ENCODE measurements around the gene EHD4.

The EHD4 gene

DNA sequence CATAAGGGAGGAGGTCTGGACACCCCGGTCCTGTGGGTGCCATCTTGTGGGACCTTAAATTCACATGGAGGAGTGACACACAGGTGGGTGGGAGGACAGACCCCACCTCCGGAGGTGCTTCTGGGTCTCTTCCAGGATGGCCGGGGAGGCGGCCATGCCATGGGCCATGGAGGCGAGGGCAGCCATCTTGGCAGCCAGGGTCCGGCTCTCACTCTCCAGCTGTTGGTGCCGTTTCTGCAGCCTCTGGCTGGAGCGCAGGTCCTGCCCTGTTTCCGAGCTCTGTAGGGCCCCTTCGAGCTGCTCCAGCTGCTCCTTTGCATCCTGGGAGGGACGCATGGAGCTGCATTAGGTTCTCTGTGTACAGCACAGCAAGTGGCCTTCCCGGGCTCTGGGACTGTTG lies 97.6 kb downstream of the EHD4 start:
- no peak for DNase-seq

DNA sequence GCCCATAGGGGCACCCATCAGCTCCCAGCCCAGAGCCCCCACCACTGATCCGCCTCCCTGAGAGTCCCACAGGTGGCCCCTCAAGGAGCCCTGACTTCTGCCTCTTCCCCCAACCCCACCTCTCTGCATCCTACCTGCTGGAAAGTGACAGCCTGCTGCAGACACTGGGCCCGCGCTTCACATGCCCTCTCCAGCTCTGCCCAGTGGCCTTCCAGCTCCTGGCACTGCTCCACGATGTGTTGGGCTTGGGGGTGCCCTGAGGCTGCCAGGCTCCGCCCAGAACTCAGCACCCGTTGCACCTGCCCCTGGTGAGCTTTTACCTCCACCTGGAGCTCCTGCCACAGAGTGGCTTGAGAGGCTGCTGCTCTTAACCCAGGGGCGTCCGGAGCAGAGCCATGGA lies 98.6 kb downstream of the EHD4 start:
- DNase-seq, result no peak

DNA sequence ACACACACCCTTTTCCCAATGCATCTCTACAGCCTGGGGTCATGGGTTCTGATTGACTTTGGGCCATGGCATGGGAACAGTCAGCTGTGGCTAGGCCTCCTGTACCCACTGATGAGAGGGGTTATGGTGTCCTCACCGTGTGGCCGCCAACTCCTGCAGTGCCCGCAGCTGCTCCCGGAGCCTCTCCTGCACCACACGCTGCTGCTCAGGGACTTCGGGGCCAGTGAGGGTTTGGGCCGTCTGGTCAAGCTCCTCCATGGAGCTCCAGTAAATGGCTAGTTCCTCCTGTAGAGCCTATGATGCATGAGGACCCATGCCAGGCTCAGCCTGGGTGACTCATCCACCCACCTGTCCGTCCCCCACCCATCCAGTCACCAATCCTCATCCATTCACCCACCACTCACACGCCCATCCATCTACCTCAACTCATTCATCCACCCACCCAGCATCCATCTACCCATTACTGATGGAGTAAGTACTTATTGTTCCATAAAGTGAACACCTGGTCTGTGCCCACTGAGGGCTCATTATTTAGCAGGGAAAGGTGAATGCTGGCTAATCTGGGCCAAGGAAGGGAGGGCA lies 100.1 kb downstream of the EHD4 start:
- DNase-seq, result no peak

DNA sequence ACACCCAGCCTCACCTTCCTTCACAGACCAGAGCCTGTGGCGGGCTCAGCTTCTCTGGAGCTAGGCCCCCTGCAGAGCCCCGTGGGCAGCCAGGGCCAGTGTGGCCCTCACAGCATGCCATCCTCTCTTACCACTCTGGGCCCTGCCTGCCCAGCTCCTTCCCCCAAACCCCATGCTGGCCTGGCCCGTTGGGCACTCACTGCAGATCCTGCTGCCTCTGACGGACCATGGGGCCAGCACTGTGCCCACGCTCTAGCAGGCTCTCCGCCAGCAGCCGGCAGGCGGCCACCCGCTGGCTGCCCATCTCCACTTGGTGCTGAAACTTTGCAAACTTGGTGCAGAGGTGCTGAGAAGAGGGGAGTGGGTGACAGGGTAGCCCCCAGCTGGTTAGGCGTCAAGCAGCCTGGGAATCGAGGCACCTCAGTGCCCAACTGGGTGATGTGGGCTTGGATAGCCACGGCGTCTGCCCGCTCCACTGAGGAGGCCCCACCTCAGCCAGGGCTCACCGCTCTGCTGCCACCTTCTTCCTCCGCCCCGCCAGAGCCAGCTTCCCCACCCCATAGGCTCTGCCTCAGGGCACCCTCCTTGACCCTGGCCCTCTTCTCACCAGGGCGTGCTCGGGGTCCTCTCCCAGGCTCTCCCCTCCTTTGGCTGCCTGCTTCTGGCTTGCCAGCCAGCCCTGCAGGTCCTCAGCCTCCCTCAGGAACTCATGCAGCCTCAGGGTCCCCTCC lies 101.0 kb downstream of the EHD4 start:
- DNase-seq, result no peak

DNA sequence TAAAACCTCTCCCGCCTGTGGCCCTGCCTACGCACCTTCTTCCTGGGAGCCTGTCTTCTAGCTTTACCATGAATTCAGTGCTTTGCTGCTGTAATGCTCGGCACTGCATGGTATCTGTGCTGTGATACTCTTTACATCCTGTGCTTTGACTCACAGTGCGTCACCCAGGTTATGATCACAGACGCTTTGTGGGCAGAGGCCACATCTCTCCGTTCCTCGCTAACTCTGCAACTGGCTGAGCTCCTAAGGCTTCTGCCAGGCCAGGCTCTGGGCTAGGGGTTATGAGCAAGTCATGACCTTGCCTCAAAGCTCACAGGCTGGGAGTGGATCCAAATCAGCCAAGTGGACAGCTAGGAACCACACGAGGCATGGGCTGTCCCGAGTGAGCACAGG lies 101.7 kb downstream of the EHD4 start:
- DNase-seq, result no peak

DNA sequence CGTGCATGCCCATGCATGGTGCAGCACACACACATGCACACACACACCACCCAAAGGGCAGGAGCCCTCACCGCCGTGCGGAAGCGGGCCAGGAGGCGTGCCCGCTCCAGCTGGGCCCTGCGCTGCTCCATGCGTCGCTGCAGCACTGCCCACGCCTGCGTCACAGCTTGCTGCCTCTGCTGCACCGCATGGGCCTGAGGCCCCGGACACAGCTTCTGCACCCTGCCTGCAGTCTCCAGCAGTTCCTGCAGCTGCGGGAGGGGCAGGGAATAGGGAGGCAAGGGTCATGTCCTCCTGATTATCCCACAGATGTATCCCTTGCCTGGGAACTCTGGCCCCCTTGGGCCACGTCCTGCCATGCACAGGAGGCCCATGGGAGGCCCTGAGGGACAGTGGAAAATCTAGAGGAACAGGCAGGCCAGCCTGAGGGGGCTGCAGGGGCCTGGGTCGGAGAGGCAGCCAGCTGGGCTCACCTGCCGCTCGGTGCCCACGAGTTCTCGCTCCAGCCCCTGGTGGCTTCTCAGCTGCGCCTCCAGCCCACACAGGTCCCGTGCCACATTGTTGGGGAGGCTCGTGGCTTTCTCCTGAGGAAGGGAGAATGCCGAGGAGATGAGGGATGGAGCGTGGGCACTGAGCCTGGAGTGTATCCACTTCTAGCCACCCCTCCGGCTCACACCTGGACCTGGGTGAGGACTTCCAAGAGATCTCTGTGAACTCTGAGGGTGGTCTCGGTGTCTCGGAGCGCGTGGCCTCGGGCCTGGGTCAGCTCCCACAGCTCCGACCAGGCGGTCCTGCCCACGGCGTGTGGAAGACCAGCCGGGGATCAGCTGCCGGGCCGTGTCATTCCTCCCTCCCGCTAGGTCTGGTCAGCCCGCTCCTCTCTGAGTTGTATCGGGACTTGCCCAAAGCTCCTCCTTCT lies 102.3 kb downstream of the EHD4 start:
- no peak for DNase-seq

DNA sequence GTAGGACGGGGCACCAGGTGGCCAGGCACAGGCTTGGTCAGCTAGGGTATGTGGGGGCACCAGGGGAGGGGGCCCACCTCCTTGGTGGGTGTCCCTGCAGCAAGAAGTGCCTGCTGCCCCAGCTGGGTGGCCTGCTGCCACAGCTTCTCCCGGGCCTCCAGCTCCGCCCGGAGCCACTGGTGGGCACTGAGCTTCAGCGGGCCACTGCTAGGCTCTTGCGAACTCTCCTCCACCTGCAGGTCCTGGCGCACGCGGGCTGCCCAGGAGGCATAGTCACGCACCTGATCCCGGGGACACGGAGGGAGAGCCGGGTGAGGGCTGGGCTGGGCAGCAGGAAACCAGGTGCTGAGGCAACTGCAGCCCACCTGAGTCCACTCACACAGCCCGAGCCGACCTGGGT lies 104.0 kb downstream of the EHD4 start:
- DNase-seq, result no peak

DNA sequence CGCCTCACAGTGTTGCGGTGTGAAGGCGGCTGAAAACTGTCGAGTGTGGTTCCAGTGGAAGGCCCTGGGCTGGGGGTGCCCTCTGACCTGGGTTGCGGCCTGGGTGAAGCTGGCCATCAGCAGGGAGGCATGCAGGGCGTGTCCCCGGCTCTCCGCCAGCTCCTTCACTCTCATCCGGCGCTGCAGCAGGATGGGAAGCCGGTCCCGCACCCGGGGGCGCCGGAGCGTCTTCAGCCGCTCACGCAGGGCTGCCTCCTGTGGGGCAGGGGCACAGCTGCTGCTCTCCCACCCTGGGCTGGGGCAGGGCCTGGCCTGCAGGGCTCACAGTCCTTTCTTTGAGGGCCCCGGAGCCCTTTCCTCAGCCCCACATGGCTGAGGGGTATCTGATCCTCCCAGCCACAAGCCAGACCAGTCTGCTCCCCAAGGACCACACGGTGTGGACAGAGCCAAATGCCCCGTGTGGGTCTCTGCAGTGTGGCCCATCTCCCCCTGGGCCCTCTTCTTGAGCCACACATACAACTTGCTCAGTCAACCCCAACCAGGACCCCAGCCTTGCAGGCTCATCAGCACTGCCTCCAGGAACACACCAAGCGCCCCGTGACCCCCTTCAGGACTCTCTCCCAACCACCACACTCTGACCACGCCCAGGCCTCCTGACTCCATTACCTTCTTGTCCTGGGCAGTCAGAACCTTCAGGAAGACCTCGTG lies 105.3 kb downstream of the EHD4 start:
- no peak for DNase-seq

DNA sequence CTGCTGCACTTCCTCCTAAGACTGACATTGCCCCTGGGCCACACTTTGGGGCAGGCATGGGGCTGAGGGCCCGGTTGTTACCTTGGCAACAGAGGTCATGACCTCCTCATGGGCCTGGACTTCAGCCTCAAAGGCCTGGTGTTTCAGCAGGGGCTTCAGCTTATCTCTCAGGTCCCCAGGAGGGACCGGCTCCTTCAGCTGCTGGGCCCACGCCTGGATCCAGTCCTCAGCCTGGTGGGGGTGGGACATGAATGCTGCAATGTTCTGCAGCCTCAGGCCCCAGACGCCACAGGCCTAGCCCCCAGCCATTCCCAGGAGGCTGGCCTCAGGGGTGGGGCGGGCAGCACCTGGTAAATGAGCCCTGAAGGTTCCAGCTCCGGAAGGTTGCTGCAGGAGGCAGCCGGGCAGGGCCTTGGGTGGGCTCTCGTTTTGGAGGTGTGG lies 106.1 kb downstream of the EHD4 start:
- DNase-seq, result no peak

DNA sequence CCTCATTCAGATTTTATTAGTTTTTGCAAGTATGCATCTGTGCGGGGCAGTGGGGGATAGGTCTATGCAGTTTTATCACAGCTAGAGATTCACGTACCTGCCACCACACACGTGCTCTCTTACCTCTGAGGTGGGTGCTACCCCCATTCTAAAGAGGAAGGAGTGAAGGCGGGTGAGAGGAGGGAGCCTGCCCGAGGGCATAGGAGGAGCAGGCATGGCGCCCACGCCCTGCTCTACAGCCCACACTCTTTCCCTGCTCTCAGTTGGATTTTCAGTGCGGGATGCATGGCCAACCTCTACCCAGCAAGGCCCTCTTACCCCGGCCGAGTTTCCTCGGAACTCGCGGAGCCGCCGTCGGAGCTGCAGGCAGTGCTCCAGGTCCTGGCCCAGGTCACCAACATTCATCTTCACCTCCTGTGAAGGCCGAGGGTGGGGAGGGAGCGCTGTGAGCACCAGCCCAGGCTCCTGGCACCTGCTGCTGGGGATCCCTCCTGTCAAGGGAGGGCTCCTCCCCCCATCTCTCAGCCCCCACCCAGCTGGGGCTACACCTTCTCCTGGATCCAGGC lies 106.8 kb downstream of the EHD4 start:
- no peak for DNase-seq

DNA sequence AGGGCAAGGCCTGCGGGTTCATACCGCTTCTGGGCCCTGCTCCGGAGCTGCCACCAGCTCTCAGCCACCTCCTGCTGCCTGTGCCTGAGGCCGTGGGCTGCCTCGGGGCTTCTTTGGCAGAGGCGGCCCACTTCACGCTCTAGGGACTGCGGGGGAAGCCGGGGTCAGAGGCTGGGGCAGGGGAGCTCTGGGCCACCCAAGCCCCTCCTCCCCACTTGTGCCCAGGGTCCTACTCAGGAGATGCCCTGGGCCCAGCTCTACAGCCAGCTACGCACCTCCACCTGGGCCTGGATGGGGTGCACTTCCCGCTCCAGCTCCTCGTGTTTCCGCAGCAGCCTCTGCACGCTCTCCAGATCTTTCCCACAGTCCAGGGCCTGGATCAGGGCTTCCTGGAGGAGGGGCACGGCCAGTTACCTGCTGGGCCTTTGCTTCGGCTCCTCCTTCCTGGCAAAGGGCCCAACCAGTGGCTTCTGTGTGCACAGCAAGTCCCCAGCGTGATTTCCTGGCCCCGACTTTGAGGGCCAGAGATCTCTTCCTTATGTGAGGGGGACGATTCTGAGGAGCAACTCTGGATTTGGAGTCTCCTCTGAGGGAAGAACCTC lies 109.7 kb downstream of the EHD4 start:
- DNase-seq, result no peak

DNA sequence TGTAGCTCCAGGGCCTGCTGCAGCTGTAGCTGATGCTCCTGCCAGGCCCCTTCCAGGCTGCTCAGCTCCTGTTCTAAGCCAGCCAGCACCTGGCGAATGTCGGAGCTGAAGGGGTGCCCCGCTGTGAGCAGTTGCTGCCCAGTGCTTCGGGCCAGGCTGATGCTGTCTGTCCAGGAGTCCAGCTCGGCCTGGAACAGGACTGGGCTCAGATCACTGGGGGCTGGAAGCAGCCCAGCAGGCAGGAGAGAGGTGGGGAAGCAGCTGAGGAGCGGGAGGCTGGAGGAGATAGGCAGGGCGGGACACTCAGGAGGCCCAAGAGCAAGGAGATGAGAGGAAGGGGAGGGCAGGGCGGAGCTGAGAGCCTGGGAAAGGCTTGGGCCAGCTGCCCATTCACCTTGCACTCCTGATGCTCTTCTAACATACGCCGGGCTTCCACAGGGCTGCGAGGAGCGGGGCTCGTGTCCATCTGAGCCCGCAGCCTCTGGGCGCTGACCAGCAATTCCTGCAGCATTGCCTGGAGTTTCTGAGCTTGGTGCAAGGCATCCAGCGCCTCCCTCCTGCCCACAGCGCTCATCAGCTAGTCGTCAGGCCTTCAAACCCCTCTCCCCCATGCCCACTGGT lies 110.5 kb downstream of the EHD4 start:
- no peak for DNase-seq

DNA sequence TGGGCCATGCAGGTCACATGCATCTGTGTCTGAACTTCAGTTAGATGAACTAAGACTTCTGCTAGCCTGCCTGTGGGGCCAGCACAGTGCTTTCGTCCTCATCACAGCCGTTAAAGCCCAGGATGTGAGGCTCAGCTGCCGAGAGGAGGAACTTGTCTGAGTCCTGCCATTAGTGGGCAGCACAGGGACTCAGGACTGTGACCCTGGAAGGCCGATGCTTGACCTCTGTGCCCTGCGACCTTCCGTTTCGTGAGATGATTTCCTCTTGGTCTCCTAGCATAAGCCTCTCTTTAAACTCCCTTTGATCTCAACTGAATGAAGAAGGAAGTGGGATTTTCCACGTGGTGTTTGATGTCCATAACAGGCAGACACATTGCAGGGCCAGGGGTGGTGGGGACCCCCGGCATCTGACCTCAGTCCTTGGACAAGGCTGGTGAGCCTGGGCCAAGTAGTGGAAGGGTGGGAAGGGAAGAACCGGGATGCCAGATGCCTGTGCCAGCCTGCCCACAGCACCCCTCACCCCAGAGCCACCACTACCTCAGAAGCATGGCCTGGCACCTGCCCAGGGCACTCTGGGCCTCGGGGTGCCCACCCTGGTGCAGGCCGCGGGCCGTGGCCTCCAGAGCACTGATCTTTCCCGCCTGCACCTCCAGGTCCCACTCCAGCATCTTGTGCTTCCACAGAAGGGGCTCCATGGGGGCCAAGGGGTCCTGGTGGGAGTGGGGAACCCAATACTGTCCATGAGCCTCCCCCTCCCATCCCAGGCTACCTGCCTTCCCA lies 112.1 kb downstream of the EHD4 start:
- DNase-seq, result no peak

DNA sequence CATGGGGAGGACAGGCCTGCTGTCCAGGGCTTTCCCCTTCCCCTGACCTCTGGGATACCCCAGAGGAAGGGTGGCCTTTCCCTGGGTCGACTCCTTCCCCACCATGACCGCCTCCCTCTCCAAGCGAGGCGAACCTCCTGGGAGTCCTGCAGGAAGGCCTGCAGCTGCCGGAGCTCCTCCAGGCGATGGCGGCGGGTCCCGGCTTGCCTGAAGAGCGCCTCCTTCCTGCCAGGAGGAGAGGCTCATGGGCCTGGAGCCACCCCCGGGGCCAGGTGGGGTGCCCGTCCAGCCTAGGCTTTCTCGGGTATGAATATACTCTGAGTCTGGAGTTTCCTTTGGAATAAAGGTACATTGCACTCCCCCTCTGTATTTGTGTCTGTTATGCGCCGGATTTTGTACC lies 113.6 kb downstream of the EHD4 start:
- no peak for DNase-seq

DNA sequence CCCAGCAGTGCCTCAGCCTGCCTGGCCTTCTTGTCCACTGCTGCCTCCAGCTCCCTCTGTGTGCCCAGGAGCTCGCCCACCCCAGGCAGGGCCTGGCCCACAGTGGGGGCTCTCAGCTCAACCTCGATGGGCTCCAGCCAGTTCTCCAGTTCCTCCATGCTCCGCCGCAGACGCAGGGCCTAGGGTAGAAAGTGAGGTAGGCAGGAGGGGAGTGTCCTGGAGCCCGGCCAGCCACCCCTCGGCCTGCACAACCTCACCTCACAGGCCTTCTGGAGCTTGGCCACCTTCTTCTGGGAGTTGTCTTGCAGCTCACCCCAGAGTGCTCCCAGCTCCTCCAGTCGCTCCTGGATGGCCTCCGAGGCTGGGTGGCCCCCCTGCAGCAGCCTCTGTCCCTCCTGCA lies 115.0 kb downstream of the EHD4 start:
- DNase-seq, result no peak

DNA sequence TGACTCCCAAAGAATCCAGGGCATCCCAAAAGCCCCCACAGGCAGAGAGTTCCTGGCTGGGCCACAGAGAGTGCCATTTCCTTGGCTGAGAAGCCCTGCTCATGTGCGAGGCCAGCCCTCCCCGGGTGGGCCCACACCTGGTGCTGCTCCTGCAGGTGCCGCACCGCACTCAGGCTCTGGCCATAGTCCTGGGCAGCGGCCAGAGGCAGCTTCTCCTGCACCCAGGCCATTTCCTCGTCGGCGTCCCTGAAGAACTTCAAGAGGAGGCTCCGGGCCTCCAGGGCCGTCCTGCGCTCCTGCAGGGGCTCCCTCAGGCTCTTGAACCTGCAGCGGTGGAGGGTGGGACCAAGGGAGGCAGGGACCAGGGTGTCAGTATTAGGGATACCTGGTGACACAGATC lies 115.6 kb downstream of the EHD4 start:
- DNase-seq, result no peak

DNA sequence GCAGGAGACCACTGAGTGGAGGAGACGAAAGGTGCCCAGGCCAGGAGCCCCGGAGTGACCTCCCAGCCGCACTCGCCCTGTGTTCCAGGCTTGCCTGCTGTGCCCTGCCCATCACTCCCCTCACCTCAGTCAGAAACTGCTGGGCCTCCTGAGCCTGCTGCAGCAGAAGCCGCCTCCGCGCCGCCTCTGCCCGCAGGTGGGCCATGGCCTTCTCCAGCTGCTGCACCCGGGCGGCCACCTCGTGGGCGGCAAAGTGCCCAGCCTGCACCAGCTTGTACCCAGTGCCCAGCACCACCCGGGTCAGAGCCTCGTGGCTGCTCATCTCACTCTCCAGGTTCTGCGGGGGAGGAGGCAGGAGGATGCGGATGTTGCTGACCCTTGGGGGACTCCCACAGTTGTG lies 116.1 kb downstream of the EHD4 start:
- no peak for DNase-seq

DNA sequence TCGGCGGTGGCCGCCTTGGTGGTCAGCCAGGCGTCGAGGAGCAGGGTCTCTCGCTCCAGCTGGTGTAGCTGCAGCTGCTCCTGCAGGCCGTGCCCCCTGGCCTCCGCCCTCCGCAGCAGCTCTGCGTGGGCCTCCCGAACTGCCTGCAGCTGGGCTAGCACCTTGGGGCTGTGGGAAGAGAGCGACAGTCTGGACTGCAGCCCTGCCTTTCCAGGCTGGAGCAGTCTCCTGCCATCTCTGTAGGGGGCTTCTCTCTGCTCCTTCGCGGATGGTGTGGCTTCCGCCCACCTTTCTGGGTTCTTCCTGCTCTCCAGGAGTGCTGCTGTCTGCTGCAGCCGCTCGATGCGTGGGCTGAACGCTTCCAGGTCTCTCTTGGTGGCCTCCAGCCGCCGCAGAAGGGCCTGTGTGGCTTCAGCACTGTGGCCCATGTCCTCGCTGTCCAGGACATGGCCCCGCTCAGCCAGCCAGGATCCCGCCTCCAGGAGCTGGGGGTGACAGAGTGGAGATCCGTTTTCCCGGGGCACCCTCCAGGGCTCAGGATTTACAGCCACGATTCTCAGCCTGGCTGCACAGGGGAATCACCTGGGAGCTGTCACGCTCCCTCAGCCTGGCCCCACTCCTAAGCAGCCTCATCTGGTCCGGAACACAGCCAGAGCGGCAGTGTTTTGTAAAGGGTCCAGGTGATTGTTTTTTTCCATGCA lies 116.9 kb downstream of the EHD4 start:
- no peak for DNase-seq

DNA sequence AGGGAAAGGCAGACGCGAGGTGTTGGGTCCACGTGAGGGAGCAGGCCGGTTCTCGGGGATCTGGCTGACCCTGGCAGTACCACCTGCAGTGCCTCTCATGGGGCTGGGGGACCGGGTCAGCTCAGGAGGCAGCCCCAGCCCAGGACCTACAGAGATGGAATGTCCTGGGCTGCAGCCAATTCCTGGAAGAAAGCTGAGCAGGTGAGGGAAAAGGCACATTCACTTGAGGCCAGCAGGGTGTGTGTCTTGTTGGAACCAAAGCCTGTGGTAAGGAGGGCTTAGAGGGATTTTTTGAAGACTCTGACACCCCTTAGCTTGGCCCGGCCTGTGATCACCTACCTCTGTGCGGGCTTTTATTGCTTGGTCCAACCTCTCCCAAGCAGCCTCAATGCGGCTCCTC lies 117.9 kb downstream of the EHD4 start:
- no peak for DNase-seq

DNA sequence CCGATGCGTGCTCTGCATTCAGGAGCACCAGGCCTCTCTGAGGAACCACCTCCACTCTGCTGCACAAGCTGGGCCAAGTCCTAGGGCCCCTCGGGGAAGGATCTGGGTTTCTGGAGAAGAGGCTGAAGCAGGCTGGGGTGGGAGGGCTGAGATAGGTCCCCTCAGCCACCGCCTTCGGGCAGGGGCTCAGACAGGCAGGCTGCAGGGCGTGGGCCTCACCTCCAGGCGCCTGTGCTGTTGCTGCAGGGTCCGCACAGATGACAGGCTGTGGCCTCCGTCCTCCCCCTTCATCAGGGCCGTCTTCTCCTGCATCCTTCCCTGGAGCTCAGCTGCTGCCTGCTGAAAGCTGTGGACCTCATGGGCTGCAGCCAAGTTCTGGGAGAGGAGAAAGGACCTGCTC lies 118.5 kb downstream of the EHD4 start:
- DNase-seq, result no peak

Measured in DMS 273 treated with DMSO at 0.1 percent for 48 hours (cell line).